NB4 (cell line): ENCODE measurements around the gene POU4F3.

Experiments used
- CTCF ChIP-seq: IDR thresholded peaks from one replicate; pipeline ENCODE4 v1.5.1; 2012; ENCODE audit warnings: low read depth, low read length
- MAX ChIP-seq: IDR thresholded peaks from 2 replicates; pipeline ENCODE4 v1.6.1; 2011; ENCODE audit warnings: low read depth, low read length
- POLR2A ChIP-seq: IDR thresholded peaks from 2 replicates; pipeline ENCODE4 v1.6.1; 2011; ENCODE audit warnings: mild to moderate bottlenecking; ENCODE audit not compliant: insufficient read length; ENCODE audit errors: extremely low read depth

GRCh38 chr5:146340260-146341081 lies 1.8 kb downstream of the POU4F3 start:
- no peak for TF ChIP-seq CTCF
- no peak for TF ChIP-seq MAX
- no peak for TF ChIP-seq POLR2A
